HFFc6 (cell line): ENCODE results near the gene C20orf202. TPM values are rescaled to one million over a fixed set of nuclear protein-coding genes. Genes with fewer than 3 reads are reported as not detected.

Experiments
- DNase-seq: peaks from one replicate; pipeline ENCODE4 v3.0.0-alpha.2; 2018
- H3K27ac Mint-ChIP-seq: 2 replicates; pipeline ENCODE4 v1.8.0; 2020; ENCODE audit warnings: mild to moderate bottlenecking, mixed read lengths
- H3K27me3 Mint-ChIP-seq: 2 replicates; pipeline ENCODE4 v1.8.0; 2021; ENCODE audit warnings: mild to moderate bottlenecking, moderate library complexity, mixed read lengths; ENCODE audit not compliant: insufficient read depth
- H3K36me3 Mint-ChIP-seq: 2 replicates; pipeline ENCODE4 v1.8.0; 2021; ENCODE audit warnings: low read depth, mixed read lengths
- H3K4me1 Mint-ChIP-seq: 2 replicates; pipeline ENCODE4 v1.8.0; 2020; ENCODE audit warnings: low read depth, mixed read lengths
- H3K4me3 Mint-ChIP-seq: 2 replicates; pipeline ENCODE4 v1.8.0; 2020; ENCODE audit warnings: mild to moderate bottlenecking, moderate library complexity, mixed read lengths
- H3K9me3 Mint-ChIP-seq: 2 replicates; pipeline ENCODE4 v1.8.0; 2020; ENCODE audit warnings: mild to moderate bottlenecking, mixed read lengths
- total RNA-seq, 6 experiments: library from RNA; stranded (reverse); fragmentation: NEBNext Ultra II Directional; extraction: Animal tissue kit (Norgen Biotek cat#: 25700); gene quantifications; 2 replicates in 1 of 6; 3 replicates in 5 of 6; pipeline ENCODE4 v1.2.3, GENCODE V29; 2021
- TF ChIP-seq, protein P1 (sequence below): fragments of 200-600 bp; sonication (generic); IDR thresholded peaks from 2 replicates; pipeline ENCODE4 v1.5.0; 2021; ENCODE audit warnings: antibody characterized with exemption, mild to moderate bottlenecking

Gene C20orf202
- total RNA-seq, 6 experiments from 2014 or later = not detected

DNA sequence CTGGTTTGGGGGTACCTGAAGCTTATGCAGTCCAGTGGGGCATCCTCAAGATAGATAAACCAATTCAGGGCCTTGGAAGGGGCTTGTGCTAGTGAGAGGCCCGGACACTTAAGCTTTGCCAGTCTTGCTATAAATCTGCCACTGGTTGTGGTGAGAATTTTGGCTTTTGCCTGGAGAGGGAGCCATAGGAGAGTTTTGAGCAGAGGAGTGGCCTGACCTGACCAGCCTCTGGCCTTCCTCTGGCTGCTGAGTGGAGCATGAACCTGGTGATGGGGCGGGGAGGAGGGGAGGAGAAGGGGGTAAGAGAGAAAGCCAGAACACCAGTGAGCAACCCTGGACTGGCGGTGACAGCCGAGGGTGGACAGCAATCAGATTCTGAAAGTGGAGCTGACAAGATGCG, 25.6 kb upstream of the C20orf202 start:
- DNase-seq = no peak
- Mint-ChIP-seq H3K36me3 (peaks cover 9% of the 10 kb centered on the region; the same call in 1 of the 2 replicates), H3K27me3 (peaks cover 6% of the 10 kb centered on the region), H3K4me1 (no peaks in the 10 kb centered on the region), H3K4me3 (no peak overlapping the region), H3K27ac (no peak overlapping the region), H3K9me3 (no peaks in the 10 kb centered on the region)
- TF ChIP-seq, protein P1, sequence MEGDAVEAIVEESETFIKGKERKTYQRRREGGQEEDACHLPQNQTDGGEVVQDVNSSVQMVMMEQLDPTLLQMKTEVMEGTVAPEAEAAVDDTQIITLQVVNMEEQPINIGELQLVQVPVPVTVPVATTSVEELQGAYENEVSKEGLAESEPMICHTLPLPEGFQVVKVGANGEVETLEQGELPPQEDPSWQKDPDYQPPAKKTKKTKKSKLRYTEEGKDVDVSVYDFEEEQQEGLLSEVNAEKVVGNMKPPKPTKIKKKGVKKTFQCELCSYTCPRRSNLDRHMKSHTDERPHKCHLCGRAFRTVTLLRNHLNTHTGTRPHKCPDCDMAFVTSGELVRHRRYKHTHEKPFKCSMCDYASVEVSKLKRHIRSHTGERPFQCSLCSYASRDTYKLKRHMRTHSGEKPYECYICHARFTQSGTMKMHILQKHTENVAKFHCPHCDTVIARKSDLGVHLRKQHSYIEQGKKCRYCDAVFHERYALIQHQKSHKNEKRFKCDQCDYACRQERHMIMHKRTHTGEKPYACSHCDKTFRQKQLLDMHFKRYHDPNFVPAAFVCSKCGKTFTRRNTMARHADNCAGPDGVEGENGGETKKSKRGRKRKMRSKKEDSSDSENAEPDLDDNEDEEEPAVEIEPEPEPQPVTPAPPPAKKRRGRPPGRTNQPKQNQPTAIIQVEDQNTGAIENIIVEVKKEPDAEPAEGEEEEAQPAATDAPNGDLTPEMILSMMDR = peak; percentile 21; the same call in 1 of the 2 replicates

DNA sequence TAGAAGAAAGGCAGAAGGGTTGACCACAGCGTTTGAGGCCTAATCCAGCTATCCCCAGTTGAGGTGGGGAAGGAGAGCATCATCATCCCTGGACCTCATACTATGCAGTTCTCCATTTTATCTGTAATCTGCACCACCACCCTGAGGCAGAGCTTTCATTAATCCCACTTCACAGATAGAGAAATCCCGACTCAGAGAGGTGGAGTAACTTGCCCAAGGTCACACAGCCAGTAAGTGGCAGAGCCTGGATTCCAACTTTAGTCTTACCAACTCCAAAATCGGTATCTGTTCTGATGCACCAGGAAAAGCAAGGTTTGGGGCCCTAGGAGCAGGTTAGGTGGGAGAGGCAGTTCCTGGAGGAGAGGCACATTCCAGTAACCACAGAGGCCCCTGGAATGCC, 25.2 kb upstream of the C20orf202 start:
- no peak overlapping the region for H3K27ac Mint-ChIP-seq
- no peak overlapping the region for H3K4me3 Mint-ChIP-seq
- TF ChIP-seq, protein P1 = no peak
- peaks cover 7% of the 10 kb centered on the region for H3K27me3 Mint-ChIP-seq
- DNase-seq = no peak
- no peaks in the 10 kb centered on the region for H3K4me1 Mint-ChIP-seq
- H3K36me3 Mint-ChIP-seq = peaks cover 5% of the 10 kb centered on the region; the same call in 1 of the 2 replicates
- no peaks in the 10 kb centered on the region for H3K9me3 Mint-ChIP-seq

DNA sequence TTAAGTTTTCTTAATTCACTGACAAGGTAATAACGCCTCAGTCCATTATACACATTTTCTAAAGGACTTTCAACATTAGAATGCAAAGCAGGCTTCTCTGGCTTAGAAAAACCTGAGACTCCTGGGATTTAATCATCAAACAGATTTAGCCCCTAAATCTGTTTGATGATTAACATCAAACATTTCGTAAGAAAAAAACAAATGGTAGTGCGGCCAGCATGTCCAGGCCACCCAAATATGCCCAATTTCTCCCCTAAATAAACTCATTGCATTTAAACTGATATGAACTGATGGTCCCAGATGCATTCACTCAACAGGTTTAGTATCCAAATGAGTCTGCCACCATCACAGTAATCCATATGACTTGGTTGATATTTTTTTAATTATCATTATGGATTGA, 24.6 kb upstream of the C20orf202 start:
- Mint-ChIP-seq H3K4me3 (no peak overlapping the region), H3K27ac (no peak overlapping the region), H3K4me1 (no peaks in the 10 kb centered on the region), H3K36me3 (no peaks in the 10 kb centered on the region), H3K27me3 (peaks cover 12% of the 10 kb centered on the region), H3K9me3 (no peaks in the 10 kb centered on the region)
- DNase-seq = no peak
- TF ChIP-seq, protein P1 = no peak

DNA sequence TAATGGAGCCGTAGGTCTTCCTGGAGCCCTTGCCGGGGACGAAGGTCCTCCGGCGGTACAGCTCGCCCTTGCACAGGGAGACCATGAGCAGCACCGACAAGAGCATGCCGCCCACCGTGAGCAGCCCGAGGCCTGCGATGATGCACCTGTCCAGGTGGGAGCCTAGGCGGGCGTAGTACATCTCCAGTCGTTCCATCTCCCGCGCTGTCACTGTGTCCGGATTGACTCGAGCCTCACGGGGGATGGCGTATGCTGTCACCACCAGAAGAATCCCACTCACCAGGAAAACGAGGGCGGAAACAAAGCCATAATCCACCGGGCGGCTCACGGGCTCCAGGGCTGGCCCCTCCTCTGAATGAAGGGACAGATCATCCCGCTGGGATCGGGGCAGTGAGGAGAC, 22.3 kb upstream of the C20orf202 start:
- Mint-ChIP-seq H3K27me3 (peaks cover 25% of the 10 kb centered on the region), H3K9me3 (no peaks in the 10 kb centered on the region), H3K36me3 (no peaks in the 10 kb centered on the region), H3K27ac (no peak overlapping the region), H3K4me1 (no peaks in the 10 kb centered on the region), H3K4me3 (no peak overlapping the region)
- DNase-seq = no peak
- TF ChIP-seq, protein P1 = no peak

DNA sequence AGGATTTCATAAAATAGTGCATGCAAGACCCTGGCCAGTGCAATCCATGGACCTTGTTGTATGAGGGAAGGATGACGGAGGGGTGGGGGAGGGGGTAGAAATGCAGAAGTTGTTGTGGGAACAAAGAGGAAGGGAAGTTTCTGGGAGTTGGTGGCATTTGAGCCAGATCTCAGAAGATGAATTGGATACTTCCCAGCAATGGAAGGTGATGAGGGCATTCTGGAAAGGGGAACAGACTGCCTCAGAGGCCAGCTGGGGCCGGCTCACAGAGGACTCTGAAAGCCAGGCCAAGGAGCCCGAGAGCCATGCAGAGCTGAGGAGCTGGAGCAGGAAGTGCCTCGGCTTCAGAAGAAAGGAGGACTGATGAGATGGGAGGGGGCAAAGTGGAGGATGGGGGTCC, 21.1 kb upstream of the C20orf202 start:
- no peak overlapping the region for H3K4me3 Mint-ChIP-seq
- peaks cover 31% of the 10 kb centered on the region for H3K27me3 Mint-ChIP-seq
- TF ChIP-seq, protein P1 = no peak
- DNase-seq = no peak
- no peak overlapping the region for H3K27ac Mint-ChIP-seq
- H3K36me3 Mint-ChIP-seq = no peaks in the 10 kb centered on the region
- no peaks in the 10 kb centered on the region for H3K4me1 Mint-ChIP-seq
- H3K9me3 Mint-ChIP-seq = no peaks in the 10 kb centered on the region

DNA sequence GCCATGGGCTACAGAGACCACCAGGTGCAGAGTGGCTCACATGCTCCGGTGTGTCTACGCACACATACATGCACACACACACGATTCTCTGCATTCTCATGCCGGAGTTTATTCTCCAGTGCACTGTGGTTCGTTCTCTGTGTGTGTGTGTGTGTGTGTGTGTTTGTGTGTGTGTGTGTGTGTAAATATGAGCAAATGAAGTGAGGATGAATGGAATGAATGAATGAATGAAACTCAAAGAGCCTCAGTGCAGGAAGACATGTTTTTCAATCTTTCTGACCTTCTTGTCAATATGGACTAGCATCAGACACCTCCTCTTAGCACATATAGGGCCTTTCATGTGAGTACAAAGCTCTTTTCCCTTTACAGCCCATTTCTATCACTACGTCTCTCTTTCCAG, 20.1 kb upstream of the C20orf202 start:
- Mint-ChIP-seq H3K27me3 (peaks cover 31% of the 10 kb centered on the region), H3K4me1 (no peaks in the 10 kb centered on the region), H3K4me3 (no peak overlapping the region), H3K36me3 (no peaks in the 10 kb centered on the region), H3K9me3 (no peaks in the 10 kb centered on the region), H3K27ac (no peak overlapping the region)
- TF ChIP-seq, protein P1 = no peak
- DNase-seq = no peak
